CD4-positive, alpha-beta T cell treated with Interleukin-1 beta for 1 hour (primary cell): ENCODE measurements around the gene CLCN6.
"Not testable (repeated sequence)": the region's sequence is repeated elsewhere in the genome, so short reads cannot be mapped to it uniquely, and the experiment has no call there.

ENCODE experiments used
- DNase-seq, 2 donors: peaks; one replicate each; pipeline ENCODE4 v3.0.0-alpha.2; 2020 to 2022

CLCN6 gene

DNA sequence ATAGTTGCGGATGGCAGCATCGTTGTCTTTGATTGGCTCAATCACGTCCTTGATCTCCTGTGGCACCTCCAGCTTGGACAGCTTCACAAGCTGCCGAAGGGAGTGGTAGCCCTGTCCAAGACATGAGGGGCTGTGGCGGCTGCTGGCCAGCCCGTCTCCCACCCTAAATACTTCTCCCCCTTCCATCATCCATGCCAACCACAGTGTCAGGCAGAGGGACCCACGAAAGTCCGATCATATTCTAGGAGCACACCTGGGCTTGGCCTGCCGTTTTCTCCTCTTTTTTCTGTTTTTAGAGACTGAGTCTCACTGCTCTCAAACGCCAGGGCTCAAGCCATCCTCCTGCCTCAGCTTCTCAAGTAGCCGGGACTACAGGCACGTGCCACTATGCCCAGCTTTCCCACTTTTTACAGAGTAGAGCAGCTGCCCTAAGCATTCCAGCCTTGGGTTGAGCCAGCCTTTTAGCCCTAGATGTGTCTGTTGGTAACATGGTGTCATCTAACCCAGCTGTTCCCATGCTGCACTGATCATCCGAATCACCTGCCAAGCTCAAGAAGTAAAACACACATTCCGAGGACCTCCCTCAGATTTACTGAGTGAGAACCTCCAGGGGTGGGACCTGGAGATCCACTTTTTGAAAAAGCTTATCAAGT is 10.6 kb upstream of the CLCN6 start:
- DNase-seq, result no peak

DNA sequence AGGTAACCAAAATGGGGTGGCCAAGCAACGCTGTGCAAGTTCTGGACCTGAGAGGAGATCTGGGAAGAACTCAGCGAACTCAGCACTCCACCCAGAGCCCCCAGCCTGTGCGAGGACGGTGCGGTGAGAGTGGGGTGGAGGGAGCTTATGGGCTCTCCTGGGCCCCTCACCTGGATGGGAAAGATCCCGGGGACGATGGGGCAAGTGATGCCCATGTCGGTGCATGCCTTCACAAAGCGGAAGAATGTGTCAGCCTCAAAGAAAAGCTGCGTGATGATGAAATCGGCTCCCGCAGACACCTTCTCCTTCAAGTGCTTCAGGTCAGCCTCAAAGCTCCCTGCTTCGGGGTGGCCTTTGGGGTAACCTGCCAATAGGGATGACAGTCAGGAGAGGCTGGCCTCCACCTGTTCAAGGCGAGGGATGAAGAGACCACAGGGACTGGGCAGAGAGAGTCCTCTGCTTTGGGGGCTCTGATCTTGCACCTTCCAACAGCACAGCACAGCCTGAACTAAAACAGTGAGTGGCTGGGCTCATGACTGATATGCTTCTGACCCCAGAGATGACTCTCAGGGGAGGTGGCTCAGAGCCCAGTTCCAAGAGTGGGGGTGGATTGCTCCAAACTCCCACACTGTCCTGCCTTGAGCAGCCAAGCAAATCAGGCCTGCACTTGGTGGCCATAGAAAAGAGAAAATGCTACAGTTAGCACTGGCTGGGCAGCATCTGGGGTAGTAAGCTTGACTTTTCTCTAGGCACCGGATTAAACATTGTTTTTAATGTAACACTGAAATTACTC is 9.8 kb upstream of the CLCN6 start:
- no peak for DNase-seq

DNA sequence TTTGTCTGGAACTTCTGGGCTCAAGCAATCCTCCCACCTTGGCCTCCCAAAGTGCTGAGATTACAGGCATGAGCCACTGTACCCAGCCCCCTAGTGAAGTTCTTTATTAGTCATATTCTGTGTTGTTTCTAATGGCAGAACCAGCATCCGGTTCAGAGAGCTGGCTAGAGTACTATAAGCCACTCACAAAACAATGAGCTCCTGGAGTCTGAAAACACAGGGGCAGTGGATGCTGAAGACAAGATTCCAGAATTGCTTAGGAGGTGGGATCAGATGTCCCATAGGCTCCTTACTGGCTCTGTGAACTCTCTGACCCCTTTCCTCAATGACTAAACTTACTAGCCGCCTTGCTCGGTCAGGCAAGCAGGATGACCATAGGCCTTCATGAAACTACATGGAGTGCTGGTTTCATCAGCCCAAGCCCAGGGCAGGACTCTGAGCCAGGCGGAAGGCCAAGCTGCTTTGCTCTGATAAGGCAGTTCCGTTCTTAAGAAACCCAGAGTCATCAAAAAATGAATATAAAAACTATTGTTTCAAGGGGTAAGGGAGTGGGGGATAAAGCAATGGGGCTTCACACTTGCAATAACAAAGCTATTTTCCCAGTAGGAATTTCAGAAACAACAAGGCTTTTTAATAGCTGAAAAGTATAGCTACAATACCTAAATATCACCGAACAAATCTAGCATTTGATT is 8.3 kb upstream of the CLCN6 start:
- DNase-seq, result no peak

DNA sequence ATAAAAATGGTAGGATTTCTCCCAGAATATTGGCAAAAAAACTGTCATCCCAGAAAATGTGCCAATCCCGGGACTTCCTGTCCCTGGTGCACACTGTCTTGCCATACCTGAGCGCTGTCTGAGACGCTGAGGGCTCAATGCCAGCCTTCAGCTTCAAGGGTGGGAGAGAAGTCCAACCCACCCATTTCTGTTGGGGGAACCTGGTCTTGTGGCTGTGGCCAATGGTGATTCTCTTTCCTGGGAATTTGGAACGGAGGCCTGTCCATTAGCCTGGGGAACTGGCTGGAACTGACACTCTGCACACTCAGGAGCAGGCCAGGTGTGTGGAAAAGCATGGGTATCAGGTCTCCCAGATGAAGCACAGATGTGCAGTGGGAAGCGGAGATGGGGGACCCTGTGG is 6.9 kb upstream of the CLCN6 start:
- DNase-seq, result no peak

DNA sequence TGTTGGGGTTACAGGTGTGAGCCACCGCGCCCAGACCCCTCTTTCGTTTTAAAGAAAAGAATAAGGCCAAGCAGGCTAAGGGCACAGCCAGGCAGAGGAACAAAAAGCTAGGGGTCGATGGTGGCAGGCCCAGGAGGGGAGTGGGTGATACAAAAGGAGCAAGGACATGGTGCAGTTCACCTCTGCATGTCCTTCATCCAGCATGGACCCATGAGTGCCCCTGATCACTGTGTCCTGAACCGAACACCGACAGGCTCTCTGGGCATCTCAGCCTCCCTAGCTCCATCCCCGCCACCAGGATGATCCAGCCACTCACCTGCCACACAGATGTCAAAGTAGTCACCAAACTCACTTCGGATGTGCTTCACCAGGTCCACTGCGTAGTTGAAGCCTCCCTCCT is 6.1 kb upstream of the CLCN6 start:
- DNase-seq, result no peak

DNA sequence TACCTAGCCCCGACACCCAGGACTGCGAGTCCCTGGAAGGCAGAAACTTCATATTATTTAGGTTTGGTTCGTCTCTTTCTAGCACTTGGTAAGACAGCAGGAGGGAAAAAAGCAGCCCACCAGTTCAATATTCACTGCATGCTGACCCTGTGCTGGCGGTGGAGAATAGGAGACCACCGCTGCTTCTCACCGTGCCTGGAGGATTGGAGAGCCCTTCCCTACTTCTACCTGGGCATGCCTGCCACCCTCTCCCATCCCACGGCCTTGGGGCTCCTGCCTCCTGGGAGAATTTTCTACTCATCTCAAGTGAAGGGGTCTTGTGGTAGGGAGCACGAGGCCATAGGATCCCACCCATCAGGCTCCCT is 5.6 kb upstream of the CLCN6 start:
- no peak for DNase-seq

DNA sequence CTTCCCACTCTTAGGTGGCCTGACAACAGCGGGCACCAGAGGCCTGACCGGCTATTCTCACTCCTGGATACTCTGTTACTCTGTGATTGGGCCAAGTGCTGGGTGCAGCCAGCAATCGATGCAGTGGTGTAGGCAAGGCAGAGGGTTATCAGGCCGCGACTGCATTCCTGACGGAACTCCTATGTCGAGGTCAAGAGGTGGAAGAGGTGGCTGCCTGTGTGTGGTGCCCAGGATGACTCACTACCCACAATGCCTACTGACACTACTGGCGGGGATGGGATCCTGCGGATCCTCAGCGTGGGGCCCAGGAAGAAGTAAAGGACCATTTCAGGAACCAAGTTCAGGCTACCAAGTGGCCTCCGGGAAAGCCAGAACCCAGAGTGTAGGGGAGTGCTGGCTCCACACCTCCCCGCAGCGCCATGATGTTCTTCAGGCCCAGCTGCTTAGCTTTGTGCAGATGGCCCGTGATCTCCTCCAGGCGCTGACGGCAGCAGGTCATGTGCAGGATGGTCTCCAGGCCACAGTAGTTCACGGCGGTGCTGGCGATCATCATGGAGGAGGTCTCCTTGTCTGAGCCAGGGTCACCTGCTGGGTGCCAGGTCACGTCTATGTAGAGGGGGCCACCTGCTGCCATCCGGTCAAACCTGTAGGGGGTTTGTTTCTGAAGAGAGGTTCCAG is 5.1 kb upstream of the CLCN6 start:
- no peak for DNase-seq

DNA sequence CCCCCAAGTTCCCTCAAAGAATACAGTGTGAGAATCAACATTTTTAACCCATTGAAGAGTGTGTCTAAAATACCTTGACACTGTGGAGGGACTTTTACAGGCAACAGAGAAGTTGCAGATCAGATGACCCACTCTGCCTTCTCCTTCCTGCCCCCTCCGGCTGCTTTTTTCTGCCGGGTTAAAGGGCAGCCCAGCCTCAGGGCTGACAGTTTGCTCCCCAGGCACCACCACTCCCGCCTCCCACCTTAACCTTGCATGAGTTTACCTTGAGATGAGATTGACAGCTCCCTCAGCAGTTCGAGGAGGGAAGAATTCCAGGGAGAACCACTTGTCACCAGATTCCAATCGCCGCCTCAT is 3.4 kb upstream of the CLCN6 start:
- peak in 1 of 2 donors; percentile 20 for DNase-seq

DNA sequence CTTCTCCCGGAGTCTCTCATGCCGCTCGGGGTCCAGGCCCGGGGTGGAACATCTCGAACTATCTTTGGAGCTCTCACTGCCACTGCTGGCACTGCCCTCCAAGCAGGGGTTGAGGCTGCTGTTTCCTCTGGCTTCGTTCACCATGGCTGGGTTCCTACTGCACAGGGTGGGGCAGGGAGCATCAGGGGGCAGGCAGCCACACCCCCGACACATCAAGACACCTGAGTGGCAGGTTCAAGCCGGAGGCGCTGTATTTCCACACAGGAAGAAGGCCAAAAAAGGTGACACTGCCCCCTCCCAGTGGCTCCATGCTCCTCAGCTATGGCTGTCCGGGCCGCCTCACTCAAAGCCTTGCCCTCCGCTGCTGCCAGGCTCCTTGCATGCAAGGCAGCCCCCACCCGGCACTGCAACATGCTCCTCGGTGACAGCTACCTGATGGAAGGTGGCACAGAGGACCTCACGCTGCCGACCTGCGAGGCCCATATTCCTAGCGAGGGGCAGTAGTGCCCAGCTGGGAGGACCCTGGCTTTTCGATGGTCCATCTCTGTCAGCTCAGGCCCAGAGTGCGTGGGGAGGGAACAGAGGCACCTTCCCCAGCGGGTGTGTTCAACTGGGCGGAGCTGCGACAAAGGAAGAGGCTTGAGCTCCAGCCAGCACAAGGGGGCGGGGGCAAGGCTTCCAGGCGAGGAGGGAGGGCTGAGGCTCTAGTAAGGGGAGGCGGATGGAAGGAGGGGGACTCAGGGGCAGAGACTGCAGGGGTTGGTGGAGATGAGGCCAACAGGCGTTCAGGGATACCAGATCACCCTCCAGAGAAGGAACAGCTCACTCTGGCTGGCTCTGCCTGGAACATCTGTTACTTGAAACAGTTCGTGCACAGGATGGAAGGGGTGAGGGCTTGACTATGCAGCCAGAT is 2.8 kb upstream of the CLCN6 start:
- DNase-seq, result peak; percentile 80 to 81

DNA sequence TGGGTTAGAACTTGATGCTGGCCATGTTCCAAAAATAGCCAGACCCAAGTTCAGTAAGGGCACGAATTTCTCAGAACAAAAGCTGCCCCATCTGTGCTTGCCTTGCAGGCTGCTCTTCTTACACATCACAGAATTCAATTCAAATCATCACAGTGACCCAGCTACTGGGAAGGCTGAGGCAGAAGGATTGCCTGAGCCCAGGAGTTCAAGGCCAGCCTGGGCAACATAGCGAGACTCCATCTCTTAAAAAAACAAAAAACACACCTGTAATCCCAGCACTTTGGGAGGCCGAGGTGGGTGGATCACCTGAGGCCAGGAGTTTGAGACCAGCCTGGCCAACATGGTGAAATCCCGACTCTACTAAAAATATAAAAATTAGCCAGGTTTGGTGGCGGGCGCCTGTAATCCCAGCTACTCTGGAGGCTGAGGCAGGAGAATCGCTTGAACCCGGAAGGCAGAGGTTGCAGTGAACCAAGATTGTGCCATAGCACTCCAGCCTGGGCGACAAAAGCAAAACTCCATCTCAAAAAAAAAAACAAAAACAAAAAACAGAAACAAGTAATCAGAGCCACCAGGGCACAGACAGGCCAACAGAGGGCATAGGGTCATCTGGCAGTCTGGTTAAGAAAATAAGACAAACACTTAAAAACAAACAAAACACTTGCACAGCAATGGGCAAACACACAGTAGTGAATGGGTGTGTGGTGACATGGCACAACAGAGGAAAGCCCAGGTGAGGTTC is 1.9 kb upstream of the CLCN6 start:
- not testable (repeated sequence) for DNase-seq

DNA sequence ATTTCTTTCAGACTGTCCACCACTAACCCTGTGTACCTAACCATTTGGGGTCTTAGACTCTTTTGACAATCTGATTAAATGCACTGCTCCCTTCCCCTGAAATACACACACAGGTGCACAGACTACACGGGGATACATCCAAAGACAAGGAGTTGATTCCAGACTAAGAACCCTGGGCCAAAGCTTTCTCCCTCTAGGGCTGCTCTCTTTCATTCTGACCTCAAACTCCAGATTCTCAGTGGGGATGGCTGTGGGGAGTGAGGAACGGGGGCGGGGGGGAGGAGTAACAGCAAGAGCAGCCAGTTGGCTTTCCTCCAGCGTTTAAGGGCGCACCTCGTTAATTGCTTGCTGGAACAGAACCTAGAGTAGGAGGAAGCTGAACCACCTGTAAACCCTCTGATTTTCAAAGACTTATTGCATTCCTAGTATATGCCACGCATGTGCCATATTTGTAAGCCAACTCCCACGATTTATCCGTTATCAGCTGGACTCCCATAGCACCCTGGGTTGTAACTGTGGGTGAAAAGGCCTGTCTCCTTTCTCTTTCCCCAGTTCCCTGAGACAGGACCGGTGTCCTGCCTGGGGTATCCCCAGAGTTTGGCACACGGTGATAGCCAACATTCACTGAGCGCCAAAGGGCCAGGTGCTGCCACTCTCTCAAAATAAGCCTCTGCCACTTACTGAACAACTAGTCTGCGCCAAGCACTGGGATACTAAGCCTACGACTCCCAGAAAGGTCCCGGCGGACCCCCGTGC is 1.1 kb upstream of the CLCN6 start:
- peak in 1 of 2 donors; percentile 36 for DNase-seq

DNA sequence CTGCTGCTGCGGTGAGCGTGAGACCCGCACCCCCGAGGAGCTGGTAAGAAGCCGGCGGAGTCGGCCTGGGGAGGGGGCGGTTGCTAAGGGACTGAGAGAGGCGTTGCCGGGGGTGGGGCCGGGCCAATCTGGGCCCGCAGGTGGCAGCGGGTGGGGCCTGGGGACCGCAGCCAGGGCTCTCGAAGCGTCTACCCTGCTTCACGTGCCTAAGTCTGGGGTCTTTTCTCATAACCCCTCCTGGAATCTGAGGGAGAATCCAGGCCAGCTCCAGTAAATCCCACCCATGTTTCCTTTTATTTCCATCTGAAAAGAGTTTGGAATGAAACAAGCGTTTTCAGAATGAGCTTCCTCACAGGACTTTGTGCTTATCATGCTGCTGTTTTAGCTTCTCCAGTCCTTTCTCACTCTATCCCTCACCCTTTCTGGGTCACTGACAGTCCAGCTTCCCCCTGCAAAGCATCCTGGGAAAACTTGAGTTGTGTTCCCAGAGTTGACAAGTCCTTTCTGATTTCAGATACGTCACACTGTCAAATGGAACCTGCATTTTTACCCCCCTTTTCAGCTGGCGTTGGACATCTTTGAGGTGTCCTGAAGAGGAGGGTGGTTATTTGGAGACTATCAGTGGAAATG is 431 bp downstream of the CLCN6 start:
- DNase-seq, result peak; percentile 21 to 27

DNA sequence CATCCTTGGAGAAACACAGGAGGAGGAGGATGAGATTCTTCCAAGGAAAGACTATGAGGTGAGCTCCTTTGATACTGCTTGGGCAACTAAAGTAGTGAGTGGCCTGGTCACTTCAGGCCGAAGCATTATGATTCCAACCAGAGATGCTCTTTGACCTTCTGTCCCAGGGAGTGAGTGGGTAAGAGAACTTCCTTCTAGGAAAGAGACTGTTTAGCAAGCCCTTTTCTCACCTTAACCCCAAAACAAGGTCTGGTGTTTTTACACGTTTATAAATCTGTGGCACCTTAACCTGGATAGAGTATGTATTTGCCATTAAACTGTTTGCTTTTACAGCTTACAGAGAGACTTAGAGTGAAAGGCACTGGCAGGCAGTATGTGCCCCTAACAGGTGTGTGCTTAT is 1.1 kb downstream of the CLCN6 start:
- DNase-seq, result no peak

DNA sequence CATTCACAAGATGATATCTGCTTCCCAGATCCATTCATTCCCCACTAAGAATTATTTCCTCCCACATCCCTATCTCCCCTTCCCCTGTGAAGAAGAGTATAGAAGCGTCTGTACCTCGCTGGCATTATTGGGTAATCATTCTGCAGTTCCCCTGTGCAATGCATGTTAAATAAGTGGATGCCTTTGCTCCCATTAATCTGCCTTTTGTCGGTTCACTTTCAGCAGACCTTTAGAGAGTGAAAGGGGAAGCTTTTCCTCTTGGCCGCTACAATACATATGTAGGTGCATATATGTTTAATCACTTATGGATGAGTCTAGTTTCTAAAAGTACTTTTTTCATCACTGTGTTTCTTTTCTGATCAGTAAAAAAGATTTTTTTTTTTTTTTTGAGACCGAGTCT is 7.0 kb downstream of the CLCN6 start:
- no peak for DNase-seq

DNA sequence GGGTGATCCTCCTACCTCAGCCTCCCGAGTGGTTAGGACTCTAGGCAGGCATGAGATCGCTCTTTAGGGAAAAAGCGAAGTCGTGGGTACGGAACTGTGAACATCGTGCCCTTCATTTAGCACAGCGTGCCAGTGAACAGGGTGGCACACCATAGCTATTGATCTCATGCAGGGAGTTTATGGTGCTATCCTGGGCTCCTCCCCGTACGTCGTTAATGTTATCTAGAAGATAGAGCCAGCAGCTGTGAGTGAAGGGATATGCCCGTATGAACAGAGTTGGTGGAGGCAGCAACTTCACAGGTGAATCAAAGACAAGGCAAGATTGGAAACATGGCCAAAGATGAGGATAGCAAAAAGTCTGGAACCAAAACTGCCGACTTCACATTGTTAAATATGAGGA is 11.2 kb downstream of the CLCN6 start:
- DNase-seq, result no peak

DNA sequence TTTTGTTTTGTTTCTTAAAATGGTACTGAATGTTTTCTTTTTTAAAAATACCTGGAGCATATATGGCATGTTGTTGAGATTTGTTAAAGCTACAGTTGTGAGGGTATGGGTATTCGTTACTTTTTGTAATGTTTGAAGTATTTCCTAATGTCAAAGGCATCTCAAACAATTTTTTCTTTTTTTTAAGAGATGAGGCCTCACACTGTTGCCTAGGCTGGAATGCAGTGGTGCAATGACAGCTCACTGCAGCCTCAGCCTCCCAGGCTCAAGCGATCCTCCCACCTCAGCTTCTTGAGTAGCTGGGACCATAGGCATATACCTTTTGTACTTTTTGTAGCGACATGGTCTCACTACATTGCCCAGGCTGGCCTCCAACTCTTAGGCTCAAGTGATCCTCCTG is 16.1 kb downstream of the CLCN6 start:
- DNase-seq, result no peak

DNA sequence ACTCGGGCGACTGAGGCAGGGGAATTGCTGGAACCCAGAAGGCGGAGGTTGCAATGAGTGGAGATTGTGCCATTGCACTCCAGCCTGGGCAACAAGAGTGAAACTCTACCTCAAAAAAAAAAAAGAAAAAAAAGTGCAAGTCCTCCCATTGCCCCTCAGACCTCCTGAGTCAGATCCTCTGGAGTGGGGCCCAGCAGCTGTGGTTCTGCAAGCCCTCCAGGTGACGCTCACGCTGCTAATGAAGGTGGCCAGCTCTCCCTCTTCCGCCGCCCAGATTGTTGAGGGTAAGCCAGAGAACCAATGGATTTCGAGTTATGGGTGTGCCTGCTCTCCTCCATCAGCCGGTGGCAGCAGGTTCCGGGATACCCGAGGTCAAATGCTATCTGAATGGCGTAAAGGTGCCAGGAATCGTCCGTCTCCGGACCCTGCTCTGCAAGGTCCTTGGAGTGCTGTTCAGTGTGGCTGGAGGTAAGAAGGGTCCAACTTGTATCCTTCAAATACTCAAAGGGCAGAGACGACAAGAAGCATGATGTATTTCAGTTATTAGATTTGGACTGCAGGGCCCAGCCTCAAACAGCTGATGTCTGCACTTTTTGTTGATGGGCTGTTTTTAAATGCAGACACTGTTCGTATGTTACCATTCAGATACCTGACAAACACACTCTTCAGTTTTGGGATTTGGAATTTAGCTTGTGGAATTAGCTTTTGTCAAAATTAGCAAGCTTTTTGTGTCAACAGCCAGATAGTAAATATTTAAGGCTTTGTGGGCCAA is 17.6 kb downstream of the CLCN6 start:
- no peak for DNase-seq

DNA sequence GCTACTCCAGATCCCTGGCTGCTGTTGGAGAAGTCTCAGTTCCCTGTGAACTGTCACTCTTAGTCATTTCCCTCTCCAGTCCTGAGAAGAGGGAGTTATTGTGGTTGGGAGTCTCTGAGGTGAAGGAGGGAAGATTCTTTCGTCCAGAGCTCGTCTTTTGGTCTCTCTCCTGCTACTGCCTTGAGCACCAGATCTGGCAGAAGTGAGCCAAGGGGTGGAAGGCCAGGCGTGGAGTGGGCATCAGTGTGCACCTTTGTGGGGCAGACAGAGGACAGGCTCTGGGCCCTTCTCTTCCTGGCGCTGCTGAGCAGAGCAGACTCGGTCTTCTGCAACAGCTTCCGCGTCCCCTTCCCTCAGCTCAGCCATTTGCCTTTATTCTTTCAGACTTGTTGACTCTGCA is 19.1 kb downstream of the CLCN6 start:
- DNase-seq, result no peak

DNA sequence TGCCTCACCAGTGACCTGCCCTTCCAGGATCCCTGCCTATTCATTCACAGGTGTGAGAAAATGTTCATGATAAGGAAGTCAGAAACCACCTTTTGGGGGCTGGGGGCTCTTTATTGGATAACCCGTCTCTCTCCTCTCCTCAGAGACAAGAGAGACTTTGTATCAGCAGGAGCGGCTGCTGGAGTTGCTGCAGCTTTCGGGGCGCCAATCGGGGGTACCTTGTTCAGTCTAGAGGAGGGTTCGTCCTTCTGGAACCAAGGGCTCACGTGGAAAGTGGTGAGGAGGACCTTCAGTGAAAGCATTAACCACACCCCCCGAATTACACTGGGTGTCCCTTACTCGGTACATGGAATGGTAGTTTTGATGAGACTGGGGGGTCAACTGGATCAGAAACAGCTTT is 21.0 kb downstream of the CLCN6 start:
- no peak for DNase-seq

DNA sequence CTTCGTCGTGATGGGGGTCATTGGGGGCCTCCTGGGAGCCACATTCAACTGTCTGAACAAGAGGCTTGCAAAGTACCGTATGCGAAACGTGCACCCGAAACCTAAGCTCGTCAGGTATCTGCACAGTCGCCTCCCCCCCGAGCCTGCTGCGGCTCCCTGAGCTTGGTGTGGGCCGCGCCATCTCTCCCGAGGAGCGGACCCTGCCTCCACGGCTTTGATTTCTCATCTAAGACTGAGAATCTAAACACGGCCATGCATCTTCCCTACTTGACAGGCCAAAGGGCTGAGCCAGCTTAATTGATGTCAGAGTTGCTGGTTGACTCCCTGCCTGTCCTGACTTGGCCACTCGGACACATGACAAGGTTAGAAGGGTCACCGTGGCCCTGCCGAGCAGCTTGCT is 22.5 kb downstream of the CLCN6 start:
- no peak for DNase-seq
